Spleen (tissue), 11 donors: ENCODE results near the gene FBXW5. TPM values are rescaled to one million over a fixed set of nuclear protein-coding genes. Genes with fewer than 3 reads are reported as not detected.

ENCODE experiments used
- DNase-seq: peaks from one replicate; pipeline ENCODE4 v3.0.0-alpha.2; 2020
- H3K27ac ChIP-seq, 8 donors: fragments of 200-600 bp; sonication (generic) in 7 of 8; 1 replicate in 4 of 8; 2 replicates in 4 of 8; pipeline versions ENCODE4 v1.5.0 to v1.8.0; 2016 to 2021; ENCODE audit warnings: inconsistent platforms in 4 of 8, mild to moderate bottlenecking in 4 of 8, moderate library complexity in 1 of 8
- H3K27me3 ChIP-seq, 7 donors: fragments of 200-600 bp; sonication (generic) in 6 of 7; replicated peaks in 1 of 7; 1 replicate in 4 of 7; 2 replicates in 3 of 7; pipeline versions ENCODE4 v1.5.0 to v1.8.0; 2016 to 2021; ENCODE audit warnings: inconsistent platforms in 3 of 7, mild to moderate bottlenecking in 1 of 7
- H3K36me3 ChIP-seq, 6 donors: fragments of 200-600 bp; sonication (generic) in 5 of 6; 1 replicate in 4 of 6; 2 replicates in 2 of 6; pipeline versions ENCODE4 v1.5.0 to v1.8.0; 2016 to 2021; ENCODE audit warnings: inconsistent platforms in 2 of 6
- H3K4me1 ChIP-seq, 6 donors: fragments of 200-600 bp; sonication (generic) in 5 of 6; 1 replicate in 3 of 6; 2 replicates in 3 of 6; pipeline versions ENCODE4 v1.5.0 to v1.8.0; 2016 to 2021; ENCODE audit warnings: inconsistent platforms in 3 of 6
- H3K4me3 ChIP-seq, 8 donors: fragments of 200-600 bp; sonication (generic) in 7 of 8; 1 replicate in 4 of 8; 2 replicates in 4 of 8; pipeline versions ENCODE4 v1.5.0 to v1.8.0; 2016 to 2021; ENCODE audit warnings: inconsistent platforms in 4 of 8, mild to moderate bottlenecking in 4 of 8, moderate library complexity in 2 of 8
- H3K9me3 ChIP-seq, 8 donors: fragments of 200-600 bp; sonication (generic) in 7 of 8; 1 replicate in 4 of 8; 2 replicates in 4 of 8; pipeline versions ENCODE4 v1.5.0 to v1.8.0; 2016 to 2021; ENCODE audit warnings: inconsistent platforms in 4 of 8
- CTCF ChIP-seq, 11 experiments: fragments of 200-600 bp in 7 of 11; fragments of 450-650 bp in 4 of 11; sonication (generic) in 4 of 11; IDR thresholded peaks in 8 of 11; conservative IDR thresholded peaks in 3 of 11; 1 replicate in 7 of 11; 2 replicates in 4 of 11; pipeline versions ENCODE4 v1.4.0 to v1.8.0; 2016 to 2021; ENCODE audit warnings: antibody characterized with exemption in 11 of 11, inconsistent platforms in 4 of 11, mild to moderate bottlenecking in 1 of 11
- POLR2A ChIP-seq, 3 donors: fragments of 450-650 bp; IDR thresholded peaks; one replicate each; pipeline ENCODE4 v1.5.1; 2017; ENCODE audit warnings: antibody characterized with exemption in 3 of 3, mild to moderate bottlenecking in 1 of 3
- POLR2AphosphoS5 ChIP-seq, 3 donors: sonication (generic); formaldehyde crosslinking; IDR thresholded peaks; one replicate each; pipeline ENCODE4 v1.5.1; 2017; ENCODE audit warnings: antibody characterized with exemption in 3 of 3
- WGBS, 5 donors: extraction: QIAGEN DNeasy Blood & Tissue Kit in 3 of 5; methylation state at CpG; one replicate each; pipeline versions ENCODE4 v1.1.5 to v1.1.7; 2013 to 2018; 5-methylcytosine and 5-hydroxymethylcytosine counted together
- intact Hi-C: fragments of 100-400 bp; cut with DNase I; formaldehyde crosslinking; loops from one replicate; pipeline ENCODE4 v1.15.0; 2023; ENCODE audit warnings: low total_unique reads
- polyA plus RNA-seq, 3 donors: library from polyadenylated mRNA; stranded (reverse); fragments of 200-250 nt; gene quantifications; one replicate each; pipeline ENCODE4 v1.2.1, GENCODE V29; 2013
- total RNA-seq, 7 donors: library from RNA; depleted of rRNA in 3 of 7; stranded (reverse); fragments of >200 nt in 3 of 7; fragmentation: NEBNext Ultra II Directional in 4 of 7; extraction: Animal tissue kit (Norgen Biotek cat#: 25700) in 4 of 7; gene quantifications; one replicate each; pipeline versions ENCODE4 v1.1.0 to v1.2.1, GENCODE V29; 2016 to 2021
- donor health status: healthy with polysubstance abuse.
- donor health status: DM: no; HTN: no; CAD: no; lungs with moderate emphysema.
- donor health status: DM: no; HTN: no; CAD: no.
- donor health status: Bipolar disorder and iron deficiency.
- donor health status: healthy.
- donor health status: DM: no; HTN: no; CAD: no.
- donor health status: DM: yes; HTN: yes; CAD: no.

Gene FBXW5
- total and polyA plus RNA-seq, 10 donors, result 90.8 to 170 (median 114) TPM

DNA sequence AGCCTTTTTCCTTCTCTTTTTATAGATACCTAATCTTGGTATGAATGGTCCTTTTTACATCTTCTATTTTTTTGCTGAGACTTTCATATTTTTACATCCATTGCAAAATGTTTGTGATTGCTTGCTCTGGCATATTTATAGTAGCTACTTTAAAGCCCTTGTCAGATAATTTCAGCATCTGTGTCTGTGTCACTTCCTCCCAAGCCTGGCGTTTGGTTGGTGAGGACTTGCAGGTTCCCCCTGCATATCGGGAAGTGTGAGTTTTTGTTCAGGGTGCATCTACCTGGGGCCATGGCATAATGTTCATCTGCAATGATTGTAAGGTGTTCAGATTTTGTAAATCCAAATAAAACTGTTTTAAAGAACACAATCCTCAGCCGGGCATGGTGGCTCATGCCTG, 8.9 kb downstream of the FBXW5 start:
- 50 to 82% (median 58%) methylated on average over 3 of the region's 3 CpGs for WGBS, 5 donors
- no peak for DNase-seq
- Histone ChIP-seq H3K27me3 (no peaks in the 10 kb centered on the region), H3K4me3 (no peak overlapping the region), H3K4me1 (peaks cover 8 to 46% (median 28%) of the 10 kb centered on the region in 6 donors), H3K27ac (no peak overlapping the region), H3K9me3 (no peaks in the 10 kb centered on the region), H3K36me3 (peaks cover 1 to 28% (median 14%) of the 10 kb centered on the region in 6 donors)
- intact Hi-C loops, result no loop called here
- TF ChIP-seq CTCF (IDR thresholded peaks at IDR 0.05 in 8 of 11, conservative IDR thresholded peaks at IDR 0.05 in 3 of 11) (no peak), POLR2A (IDR thresholded peaks at IDR 0.05) (no peak), POLR2AphosphoS5 (IDR thresholded peaks at IDR 0.05) (no peak)

DNA sequence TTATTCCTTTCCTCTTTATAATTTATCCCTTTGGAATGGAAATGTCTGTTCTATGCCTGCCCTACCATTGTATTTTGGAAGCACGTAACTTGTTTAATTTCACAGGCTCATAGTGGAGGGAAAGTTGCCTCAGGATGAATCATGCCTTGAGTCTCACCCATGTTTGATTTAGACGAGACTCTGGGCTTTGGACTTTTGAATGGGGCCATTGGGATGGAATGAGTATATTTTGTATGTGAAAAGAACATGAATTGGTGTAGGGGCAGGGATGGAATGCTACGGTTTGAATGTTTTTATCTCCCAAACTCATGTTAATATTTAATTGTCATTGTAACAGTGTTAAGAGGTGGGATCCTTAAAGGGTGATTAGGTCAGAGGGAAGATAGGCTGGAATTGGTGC, 10.3 kb downstream of the FBXW5 start:
- H3K36me3 ChIP-seq, result peaks cover 0 to 23% (median under 1%) of the 10 kb centered on the region in 6 donors
- no peak overlapping the region for H3K4me3 ChIP-seq
- no peaks in the 10 kb centered on the region for H3K27me3 ChIP-seq
- intact Hi-C loops, result no loop called here
- TF ChIP-seq POLR2AphosphoS5 (IDR thresholded peaks at IDR 0.05), result no peak
- no peak for TF ChIP-seq CTCF (IDR thresholded peaks at IDR 0.05 in 8 of 11, conservative IDR thresholded peaks at IDR 0.05 in 3 of 11)
- no peak for TF ChIP-seq POLR2A (IDR thresholded peaks at IDR 0.05)
- no peak for DNase-seq
- H3K27ac ChIP-seq, result no peak overlapping the region
- no peaks in the 10 kb centered on the region for H3K9me3 ChIP-seq
- 93 to 96% (median 95%) methylated on average over 3 of the region's 3 CpGs for WGBS, 5 donors
- peaks cover 4 to 33% (median 18%) of the 10 kb centered on the region in 6 donors for H3K4me1 ChIP-seq

GRCh38 chr9:136931611-136932130, 12.9 kb downstream of the FBXW5 start:
- peaks cover 0 to 30% (median 5%) of the 10 kb centered on the region in 6 donors for H3K36me3 ChIP-seq
- no peak overlapping the region for H3K27ac ChIP-seq
- no peak overlapping the region for H3K4me3 ChIP-seq
- peaks cover 0 to 21% (median 9%) of the 10 kb centered on the region in 6 donors for H3K4me1 ChIP-seq
- DNase-seq, result no peak
- no peaks in the 10 kb centered on the region for H3K9me3 ChIP-seq
- H3K27me3 ChIP-seq, result no peaks in the 10 kb centered on the region
- TF ChIP-seq POLR2AphosphoS5 (IDR thresholded peaks at IDR 0.05) (no peak), POLR2A (IDR thresholded peaks at IDR 0.05) (no peak), CTCF (IDR thresholded peaks at IDR 0.05 in 8 of 11, conservative IDR thresholded peaks at IDR 0.05 in 3 of 11) (no peak)
- intact Hi-C loops, result no loop called here
- 97 to 100% (median 98%) methylated on average over 2 of the region's 2 CpGs for WGBS, 5 donors

GRCh38 chr9:136930014-136930413, 14.5 kb downstream of the FBXW5 start:
- H3K36me3 ChIP-seq, result peaks cover 0 to 47% (median 22%) of the 10 kb centered on the region in 6 donors
- no peak overlapping the region for H3K4me3 ChIP-seq
- no peaks in the 10 kb centered on the region for H3K9me3 ChIP-seq
- peaks cover 0 to 17% (median 5%) of the 10 kb centered on the region in 6 donors for H3K4me1 ChIP-seq
- WGBS, 5 donors, result 95 to 99% (median 98%) methylated on average over 4 of the region's 4 CpGs
- no peak overlapping the region for H3K27ac ChIP-seq
- TF ChIP-seq POLR2A (IDR thresholded peaks at IDR 0.05), result no peak
- no peak for TF ChIP-seq POLR2AphosphoS5 (IDR thresholded peaks at IDR 0.05)
- no peak for TF ChIP-seq CTCF (IDR thresholded peaks at IDR 0.05 in 8 of 11, conservative IDR thresholded peaks at IDR 0.05 in 3 of 11)
- no peaks in the 10 kb centered on the region for H3K27me3 ChIP-seq
- intact Hi-C loops, result no loop called here
- DNase-seq, result no peak
